ENCODE results near the gene OTOP2.

- TF ChIP-seq CTCF (conservative IDR thresholded peaks at IDR 0.05; ENCODE audit: low read length) (no peak), EZH2phosphoT487 (IDR thresholded peaks at IDR 0.05; ENCODE audit: borderline replicate concordance) (no peak)
These were observed 21.5 kb downstream of the OTOP2 start for GRCh38 chr17:74945543-74945942.

All from Loucy (cell line).